Epithelial cell of proximal tubule (primary cell): Measurements from ENCODE around the gene SFMBT2. TPM values are rescaled to one million over a fixed set of nuclear protein-coding genes. Genes with fewer than 3 reads are reported as not detected.

ENCODE experiments used
- DNase-seq: peaks from one replicate; pipeline ENCODE4 v3.0.0-alpha.2; 2011; ENCODE audit warnings: low read depth
- H3K4me3 ChIP-seq: 2 replicates; pipeline ENCODE4 v1.5.1; 2011; ENCODE audit warnings: low read depth, mild to moderate bottlenecking, low read length
- total RNA-seq: library from RNA; depleted of rRNA; stranded (reverse); fragments of >200 nt; gene quantifications from 2 replicates; pipeline ENCODE4 v1.2.3, GENCODE V29; 2015
- TF ChIP-seq, protein P1 (sequence below): conservative IDR thresholded peaks from 2 replicates; pipeline ENCODE4 v1.5.1; 2012; ENCODE audit warnings: low read depth, mild to moderate bottlenecking, low read length

Gene SFMBT2
- total RNA-seq, 1 donor from 2014 or later, result 2.4 TPM

DNA sequence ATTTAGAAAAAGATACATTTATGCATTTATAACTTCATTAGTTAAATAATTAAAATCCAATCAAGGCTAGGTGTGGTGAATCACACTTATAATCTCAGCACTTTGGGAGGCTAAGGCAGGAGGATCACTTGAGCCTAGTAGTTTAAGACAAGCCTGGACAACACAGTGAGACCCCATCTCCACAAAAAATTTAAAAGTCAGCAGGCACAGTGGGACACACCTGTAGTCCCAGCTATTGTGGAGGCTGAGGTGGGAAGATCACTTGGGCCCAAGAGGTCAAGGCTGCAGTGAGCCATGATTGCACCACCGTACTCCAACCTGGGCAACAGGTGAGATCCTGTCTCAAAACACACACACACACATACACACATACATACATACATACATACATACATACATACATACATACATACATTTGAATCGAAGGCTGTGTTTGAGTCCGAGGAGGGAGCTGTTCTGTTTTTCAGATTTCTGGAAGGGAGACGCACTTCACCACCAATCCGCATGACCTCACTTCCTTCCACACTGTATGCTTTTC lies 30.1 kb downstream of the SFMBT2 start:
- TF ChIP-seq, protein P1, sequence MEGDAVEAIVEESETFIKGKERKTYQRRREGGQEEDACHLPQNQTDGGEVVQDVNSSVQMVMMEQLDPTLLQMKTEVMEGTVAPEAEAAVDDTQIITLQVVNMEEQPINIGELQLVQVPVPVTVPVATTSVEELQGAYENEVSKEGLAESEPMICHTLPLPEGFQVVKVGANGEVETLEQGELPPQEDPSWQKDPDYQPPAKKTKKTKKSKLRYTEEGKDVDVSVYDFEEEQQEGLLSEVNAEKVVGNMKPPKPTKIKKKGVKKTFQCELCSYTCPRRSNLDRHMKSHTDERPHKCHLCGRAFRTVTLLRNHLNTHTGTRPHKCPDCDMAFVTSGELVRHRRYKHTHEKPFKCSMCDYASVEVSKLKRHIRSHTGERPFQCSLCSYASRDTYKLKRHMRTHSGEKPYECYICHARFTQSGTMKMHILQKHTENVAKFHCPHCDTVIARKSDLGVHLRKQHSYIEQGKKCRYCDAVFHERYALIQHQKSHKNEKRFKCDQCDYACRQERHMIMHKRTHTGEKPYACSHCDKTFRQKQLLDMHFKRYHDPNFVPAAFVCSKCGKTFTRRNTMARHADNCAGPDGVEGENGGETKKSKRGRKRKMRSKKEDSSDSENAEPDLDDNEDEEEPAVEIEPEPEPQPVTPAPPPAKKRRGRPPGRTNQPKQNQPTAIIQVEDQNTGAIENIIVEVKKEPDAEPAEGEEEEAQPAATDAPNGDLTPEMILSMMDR, result no peak
- no peak for DNase-seq
- H3K4me3 ChIP-seq, result no peak overlapping the region

DNA sequence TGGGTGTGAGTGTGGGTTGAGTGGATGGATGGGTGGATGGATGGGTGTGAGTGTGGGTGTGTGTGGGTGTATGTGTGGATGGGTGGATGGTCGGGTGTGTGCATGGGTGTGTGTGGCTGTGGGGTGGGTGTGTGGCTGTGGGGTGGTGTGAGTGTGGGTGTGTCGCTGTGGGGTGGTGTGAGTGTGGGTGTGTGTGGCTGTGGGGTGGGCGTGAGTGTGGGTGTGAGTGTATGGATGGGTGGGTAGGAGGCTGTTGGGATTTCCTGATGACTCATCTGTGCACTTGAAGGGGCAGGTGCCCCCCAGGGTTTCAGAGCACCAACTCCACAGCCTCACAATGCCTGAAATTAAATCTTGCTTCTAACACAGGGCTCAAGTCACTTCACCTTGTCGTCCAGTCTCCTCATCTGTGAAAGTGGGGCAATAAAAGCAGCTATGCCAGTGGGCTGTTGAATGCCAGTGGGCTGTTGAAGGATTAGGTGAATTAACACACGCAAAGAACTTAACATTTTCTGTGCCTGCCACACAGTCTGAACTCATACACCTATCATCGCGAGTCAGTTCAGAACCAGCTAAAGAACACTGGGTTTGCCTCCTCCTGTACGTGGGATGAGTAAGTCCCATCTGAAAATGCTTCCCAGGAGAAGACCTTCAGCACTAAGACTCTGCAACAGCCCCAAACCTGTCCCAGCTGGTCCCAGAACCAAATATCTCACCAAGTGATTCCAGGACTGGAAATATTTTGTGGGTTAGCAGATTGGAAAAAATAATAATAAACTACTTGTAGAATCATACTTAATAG lies 32.0 kb downstream of the SFMBT2 start:
- DNase-seq, result no peak
- no peak overlapping the region for H3K4me3 ChIP-seq
- TF ChIP-seq, protein P1, result no peak

DNA sequence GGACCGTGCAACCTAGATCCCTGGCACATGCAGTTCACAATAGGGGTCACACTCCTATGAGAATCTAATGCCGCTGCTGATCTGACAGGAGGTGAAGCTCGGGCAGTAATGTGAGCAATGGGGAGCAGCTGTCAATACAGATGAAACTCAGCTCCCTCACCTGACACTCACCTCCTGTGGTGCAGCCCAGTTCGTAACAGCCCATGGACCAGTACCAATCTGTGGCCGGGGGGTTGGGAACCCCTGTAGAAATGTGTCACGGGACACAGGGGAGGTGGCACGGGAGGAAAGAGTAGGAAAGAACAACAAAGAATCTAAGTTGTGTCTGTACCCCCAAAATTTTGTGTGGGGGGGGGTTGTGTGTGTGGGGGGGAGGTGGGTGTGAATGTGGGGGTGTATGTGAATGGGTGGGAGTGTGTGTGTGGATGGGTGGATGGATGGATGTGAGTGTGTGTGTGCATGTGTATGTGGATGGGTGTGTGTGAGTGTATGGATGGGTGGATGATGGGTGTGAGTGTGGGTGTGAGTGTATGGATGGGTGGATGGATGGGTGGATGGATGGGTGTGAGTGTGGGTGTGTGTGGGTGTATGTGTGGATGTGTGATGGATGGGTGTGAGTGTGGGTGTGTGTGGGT lies 33.1 kb downstream of the SFMBT2 start:
- H3K4me3 ChIP-seq, result no peak overlapping the region
- DNase-seq, result no peak
- TF ChIP-seq, protein P1, result no peak

DNA sequence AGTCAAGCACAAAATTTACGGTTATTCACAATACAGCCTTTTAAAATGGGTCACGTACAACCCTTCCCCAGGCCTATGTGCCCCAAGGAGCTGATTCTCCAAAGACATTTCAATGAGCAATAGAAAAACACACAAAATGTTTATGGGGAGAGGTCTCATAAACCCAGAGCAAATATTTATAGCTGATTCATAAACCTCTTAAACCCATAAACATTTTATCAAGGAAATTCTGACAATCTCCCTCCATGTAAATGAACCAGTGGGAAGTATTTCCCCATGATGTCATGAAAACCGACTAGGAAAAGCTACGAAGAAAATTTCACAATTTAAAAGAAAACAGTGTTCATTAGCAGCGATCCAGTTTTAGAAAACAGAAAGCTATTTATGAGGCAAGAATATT lies 36.0 kb downstream of the SFMBT2 start:
- TF ChIP-seq, protein P1, result no peak
- H3K4me3 ChIP-seq, result no peak overlapping the region
- no peak for DNase-seq

DNA sequence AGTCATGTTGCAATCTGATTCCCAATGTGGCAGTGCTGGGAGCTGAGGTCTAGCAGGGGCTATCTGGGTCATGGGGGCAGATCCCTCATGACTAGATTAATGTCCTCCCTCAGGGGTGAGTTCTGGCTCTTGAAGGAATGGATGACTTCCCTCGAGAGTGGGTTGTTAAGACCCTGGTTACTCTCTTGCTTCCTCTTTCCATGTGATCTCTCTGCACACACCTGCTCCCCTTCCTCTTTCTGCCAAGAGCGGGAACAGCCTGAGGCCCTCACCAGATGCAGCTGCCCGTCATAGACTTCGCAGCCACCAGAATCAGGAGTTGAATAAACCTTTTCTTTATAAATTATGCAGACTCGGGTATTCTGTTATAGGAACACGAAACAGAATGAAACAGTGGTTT lies 37.8 kb downstream of the SFMBT2 start:
- DNase-seq, result no peak
- TF ChIP-seq, protein P1, result no peak

DNA sequence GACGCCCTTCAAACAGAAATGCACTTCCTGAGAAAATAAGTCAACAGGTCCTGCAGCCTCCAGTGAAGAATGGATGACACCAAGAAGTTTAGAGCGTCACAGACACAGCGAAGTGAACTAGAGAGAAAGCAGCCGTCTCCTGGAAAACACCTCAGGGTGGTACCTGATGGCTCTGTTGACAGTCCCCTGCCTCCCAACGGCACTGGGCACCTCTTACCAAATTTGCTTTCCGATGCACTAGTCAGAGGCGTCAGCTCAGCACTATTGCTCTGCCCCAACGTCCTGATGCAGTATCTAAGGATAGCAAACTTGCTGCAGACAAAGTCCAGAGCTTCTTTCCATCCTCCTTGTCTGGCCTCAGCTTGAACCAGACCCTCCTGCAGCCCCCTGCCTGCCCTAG lies 38.3 kb downstream of the SFMBT2 start:
- no peak overlapping the region for H3K4me3 ChIP-seq
- TF ChIP-seq, protein P1, result no peak
- no peak for DNase-seq

More for the DNA sequence above, 37.8 kb downstream of the SFMBT2 start:
- no peak overlapping the region for H3K4me3 ChIP-seq
